ENCODE data around the gene ARL3. TPM values are rescaled to one million over a fixed set of nuclear protein-coding genes. Genes with fewer than 3 reads are reported as not detected.

Gene ARL3
- total and polyA plus RNA-seq, 2 of the 4 experiments (the other 2 are of a cell fraction): 5.0 to 14.3 TPM

- Histone ChIP-seq H2BK20ac (ENCODE audit: low read depth, low read length) (no peak overlapping the region), H3K9me1 (ENCODE audit: insufficient read depth, low read length) (peaks cover 48% of the 10 kb centered on the region), H3K36me3 (ENCODE audit: control insufficient read depth, insufficient read depth, low read length) (peaks cover 39% of the 10 kb centered on the region), H3K56ac (ENCODE audit: extremely low read depth, insufficient read depth, low read length) (no peak overlapping the region), H3K4ac (ENCODE audit: low read depth, low read length) (peak overlapping the region; percentile 37; the same call in 1 of the 2 replicates), H4K5ac (ENCODE audit: low read depth, low read length) (no peak overlapping the region), H4K91ac (ENCODE audit: insufficient read depth, low read depth, low read length) (peak overlapping the region; percentile 25; the same call in 1 of the 2 replicates), H3K4me3 (ENCODE audit: insufficient read depth, low read depth, low read length) (peak overlapping the region; percentile 15), H3K9ac (ENCODE audit: low read depth, low read length) (peak overlapping the region; percentile 32), H2BK120ac (ENCODE audit: low read depth, low read length) (no peak overlapping the region; the same call in 1 of the 2 replicates), H2BK5ac (ENCODE audit: low read depth, low read length, poor library complexity, severe bottlenecking) (peak overlapping the region; percentile 15), H2AFZ (replicated peaks; ENCODE audit: low read length, poor library complexity) (peak overlapping the region; percentile 26), H3K4me1 (ENCODE audit: control insufficient read depth, insufficient read depth, low read length) (peaks cover 40% of the 10 kb centered on the region), H3K27ac (ENCODE audit: insufficient read depth, low read length) (peak overlapping the region; percentile 38), H3K18ac (ENCODE audit: low read depth, low read length) (no peak overlapping the region), H2AK9ac (replicated peaks; ENCODE audit: low read depth, low read length, poor library complexity) (peak overlapping the region; percentile 89), H3K14ac (replicated peaks; ENCODE audit: low read depth, low read length) (peak overlapping the region; percentile 61; the same call in 1 of the 2 replicates), H3K9me3 (ENCODE audit: control insufficient read depth, insufficient read depth, low read length) (no peaks in the 10 kb centered on the region), H3K79me1 (ENCODE audit: low read depth in 1 of 2, low read length in 2 of 2) (peaks cover 8 to 83% of the 10 kb centered on the region in 2 experiments; a peak in 3 of 4 replicates), H2AK5ac (ENCODE audit: low read depth, low read length) (peak overlapping the region; percentile 44), H4K8ac (ENCODE audit: low read depth in 2 of 2, low read length in 2 of 2) (peak overlapping the region in 1 of 2 experiments; percentile 8; a peak in 1 of 4 replicates), H3K4me2 (ENCODE audit: low read depth, low read length) (peak overlapping the region; percentile 81), H2BK15ac (ENCODE audit: low read depth, low read length) (no peak overlapping the region), H4K20me1 (ENCODE audit: insufficient read depth, low read length) (peaks cover 98% of the 10 kb centered on the region), H3K23ac (ENCODE audit: low read depth, low read length) (peak overlapping the region; percentile 83), H3K27me3 (ENCODE audit: control insufficient read depth, insufficient read depth, low read length) (no peaks in the 10 kb centered on the region)
- intact Hi-C loops (cut with micrococcal nuclease): loop anchor here (10.0 kb wide), 1 partner anchor 254 kb away; the partner anchor contains the start of gene NFKB2
- CTCF ChIA-PET: no interaction called here
- WGBS, 2 experiments (ENCODE audit: extremely low coverage in 2 of 2, insufficient read length in 1 of 2): 37% methylated on average over 11 of the region's 25 CpGs; no CpG with 5 or more reads in 1 of the 2 experiments
- ATAC-seq (ENCODE audit: low read depth): no peak
- POLR2A ChIA-PET (ENCODE audit: unreplicated experiment): no interaction called here
- dilution Hi-C loops (cut with HindIII; ENCODE audit: low sequenced_read_pairs, unreplicated experiment): no loop called here
- TF ChIP-seq RFX5 (IDR thresholded peaks at IDR 0.05; ENCODE audit: low read depth, low read length) (no peak), SMC3 (IDR thresholded peaks at IDR 0.05; ENCODE audit: low read depth, low read length) (no peak), RAD21 (IDR thresholded peaks at IDR 0.05; ENCODE audit: low read length) (no peak), FOS (IDR thresholded peaks at IDR 0.05; ENCODE audit: low read depth, low read length) (no peak), RCOR1 (IDR thresholded peaks at IDR 0.05; ENCODE audit: insufficient replicate concordance, low read length) (no peak), POLR2A (IDR thresholded peaks at IDR 0.05; ENCODE audit: low read depth, low read length) (no peak), CTCF (conservative IDR thresholded peaks at IDR 0.05; ENCODE audit: low read depth, low read length) (no peak), MXI1 (IDR thresholded peaks at IDR 0.05; ENCODE audit: borderline replicate concordance, low read depth, low read length) (no peak), CEBPB (IDR thresholded peaks at IDR 0.05; ENCODE audit: low read depth, low read length) (no peak)
- in situ Hi-C loops (cut with MboI; ENCODE audit: low sequenced_read_pairs): no loop called here
- no peak for DNase-seq
- BruUV-seq (replicated peaks): no TSS peak
These were observed 65.1 kb downstream of the ARL3 start for GRCh38 chr10:102648889-102649796.

Measured in IMR-90 (cell line).